HG03097 (cell line): ENCODE measurements around the gene EDEM2.
"Not testable (repeated sequence)": the region's sequence is repeated elsewhere in the genome, so short reads cannot be mapped to it uniquely, and the experiment has no call there.

Source experiments
- ATAC-seq: cut with Tn5 transposase; IDR thresholded peaks from one replicate; pipeline ENCODE4 v1.9.1; 2021; ENCODE audit not compliant: unreplicated experiment, low FRiP score

EDEM2 gene

GRCh38 chr20:35171438-35171752 lies 24.3 kb upstream of the EDEM2 start:
- no peak for ATAC-seq

- ATAC-seq = not testable (repeated sequence)
Observed at GRCh38 chr20:35168701-35169409, 21.7 kb upstream of the EDEM2 start.

GRCh38 chr20:35167787-35168186 lies 20.7 kb upstream of the EDEM2 start:
- no peak for ATAC-seq

GRCh38 chr20:35166242-35166830 lies 19.2 kb upstream of the EDEM2 start:
- ATAC-seq = no peak

GRCh38 chr20:35165221-35166185 lies 18.4 kb upstream of the EDEM2 start:
- no peak for ATAC-seq

GRCh38 chr20:35164531-35164930 lies 17.4 kb upstream of the EDEM2 start:
- ATAC-seq = not testable (repeated sequence)

GRCh38 chr20:35160341-35160740 lies 13.2 kb upstream of the EDEM2 start:
- ATAC-seq = not testable (repeated sequence)

- ATAC-seq = no peak
Observed at GRCh38 chr20:35156978-35157377, 9.8 kb upstream of the EDEM2 start.

- no peak for ATAC-seq
Observed at GRCh38 chr20:35155936-35156335, 8.8 kb upstream of the EDEM2 start.

GRCh38 chr20:35151736-35152135 lies 4.6 kb upstream of the EDEM2 start:
- no peak for ATAC-seq

- ATAC-seq = no peak
Observed at GRCh38 chr20:35150846-35151579, 3.9 kb upstream of the EDEM2 start.

GRCh38 chr20:35147575-35148071 lies 487 bp upstream of the EDEM2 start:
- ATAC-seq = not testable (repeated sequence)

GRCh38 chr20:35146299-35146919 lies 727 bp downstream of the EDEM2 start:
- no peak for ATAC-seq

- ATAC-seq = no peak
Observed at GRCh38 chr20:35145141-35145564, 2.0 kb downstream of the EDEM2 start.

- ATAC-seq = no peak
Observed at GRCh38 chr20:35144694-35145093, 2.4 kb downstream of the EDEM2 start.

GRCh38 chr20:35135867-35136586 lies 11.1 kb downstream of the EDEM2 start:
- no peak for ATAC-seq

- ATAC-seq = no peak
Observed at GRCh38 chr20:35134880-35135279, 12.3 kb downstream of the EDEM2 start.

GRCh38 chr20:35134472-35134871 lies 12.7 kb downstream of the EDEM2 start:
- no peak for ATAC-seq

- no peak for ATAC-seq
Observed at GRCh38 chr20:35133735-35134134, 13.4 kb downstream of the EDEM2 start.
